SK-N-SH (cell line): ENCODE data around the gene TAF5.

Experiments used
- CTCF ChIP-seq: fragments of 200-600 bp; sonication (generic); IDR thresholded peaks from 2 replicates; pipeline ENCODE4 v1.6.1; 2017; ENCODE audit warnings: antibody characterized with exemption, mild to moderate bottlenecking, moderate library complexity
- EZH2phosphoT487 ChIP-seq: fragments of 200-600 bp; sonication (generic); IDR thresholded peaks from 2 replicates; pipeline ENCODE4 v1.6.1; 2017; ENCODE audit warnings: low read depth, mixed run types, mild to moderate bottlenecking, antibody characterized with exemption, moderate library complexity, borderline replicate concordance
- JUND ChIP-seq: IDR thresholded peaks from 2 replicates; pipeline ENCODE4 v1.4.0; 2012
- MEF2A ChIP-seq: IDR thresholded peaks from 2 replicates; pipeline ENCODE4 v1.4.0; 2012; ENCODE audit warnings: low read depth, borderline replicate concordance
- POLR2AphosphoS5 ChIP-seq: IDR thresholded peaks from 2 replicates; pipeline ENCODE4 v1.6.1; 2012; ENCODE audit warnings: low read depth, low read length
- RCOR1 ChIP-seq: fragments of 150-350 bp; IDR thresholded peaks from 2 replicates; pipeline ENCODE4 v1.6.1; 2017; ENCODE audit warnings: antibody characterized with exemption, low read length
- REST ChIP-seq: IDR thresholded peaks from 2 replicates; pipeline ENCODE4 v1.6.1; 2012; ENCODE audit warnings: mild to moderate bottlenecking, low read depth, low read length, moderate library complexity
- SMC3 ChIP-seq: IDR thresholded peaks from 2 replicates; pipeline ENCODE4 v1.6.1; 2012; ENCODE audit warnings: low read depth, low read length, improper control_type of control experiment
- YY1 ChIP-seq: IDR thresholded peaks from 2 replicates; pipeline ENCODE4 v1.4.0; 2012; ENCODE audit warnings: low read depth, mild to moderate bottlenecking

- TF ChIP-seq POLR2AphosphoS5: no peak
- TF ChIP-seq EZH2phosphoT487: no peak
- no peak for TF ChIP-seq CTCF
- no peak for TF ChIP-seq REST
- no peak for TF ChIP-seq SMC3
- no peak for TF ChIP-seq YY1
- TF ChIP-seq MEF2A: no peak
- no peak for TF ChIP-seq RCOR1
- no peak for TF ChIP-seq JUND
Measured at GRCh38 chr10:103373544-103373943, 5.8 kb downstream of the TAF5 start.
